Jurkat, Clone E6-1 (cell line): ENCODE measurements around the gene SIN3A. TPM values are rescaled to one million over a fixed set of nuclear protein-coding genes. Genes with fewer than 3 reads are reported as not detected.
"Not testable (repeated sequence)": the region's sequence is repeated elsewhere in the genome, so short reads cannot be mapped to it uniquely, and the experiment has no call there.

Source experiments
- DNase-seq: peaks from one replicate; pipeline ENCODE4 v3.0.0-alpha.2; 2011; ENCODE audit warnings: low read depth, low spot score
- H3K4me3 ChIP-seq: 2 replicates; pipeline ENCODE4 v1.5.1; 2011; ENCODE audit warnings: mild to moderate bottlenecking, low read length, control low read depth, moderate library complexity
- polyA plus RNA-seq: library from polyadenylated mRNA; unstranded; fragments of >200 nt; gene quantifications from one replicate; pipeline ENCODE4 v1.2.1, GENCODE V29; 2012; ENCODE audit warnings: missing spikeins; ENCODE audit not compliant: insufficient read length, insufficient read depth

SIN3A gene
- polyA plus RNA-seq, result 52.0 TPM

GRCh38 chr15:75451674-75452363 lies at the start of gene SIN3A:
SIN3A (minus strand) TSS chr15:75451690; CDS start chr15:75430375, 21,315 bp downstream.
- DNase-seq, result peak; percentile 100
- peak within 1 kb of the TSS; percentile 99 for H3K4me3 ChIP-seq

DNA sequence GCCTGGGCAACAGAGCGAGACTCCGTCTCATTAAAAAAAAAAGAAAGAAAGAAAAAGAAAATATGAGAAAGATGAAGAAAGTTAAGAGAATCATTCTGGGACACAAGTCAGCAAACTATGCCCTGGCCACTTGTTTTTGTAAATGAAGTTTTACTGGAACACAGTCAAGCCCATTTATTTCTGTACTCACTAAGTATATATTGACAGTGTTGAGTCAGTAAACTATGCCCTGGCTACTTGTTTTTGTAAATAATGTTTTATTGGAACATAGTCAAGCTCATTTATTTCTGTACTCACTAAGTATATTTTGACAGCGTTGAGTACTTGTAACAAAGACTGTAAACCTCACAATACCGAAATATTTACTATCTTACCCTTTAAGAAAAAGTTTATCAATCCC lies 42.2 kb upstream of the SIN3A start:
- DNase-seq, result no peak
- H3K4me3 ChIP-seq, result no peak overlapping the region

DNA sequence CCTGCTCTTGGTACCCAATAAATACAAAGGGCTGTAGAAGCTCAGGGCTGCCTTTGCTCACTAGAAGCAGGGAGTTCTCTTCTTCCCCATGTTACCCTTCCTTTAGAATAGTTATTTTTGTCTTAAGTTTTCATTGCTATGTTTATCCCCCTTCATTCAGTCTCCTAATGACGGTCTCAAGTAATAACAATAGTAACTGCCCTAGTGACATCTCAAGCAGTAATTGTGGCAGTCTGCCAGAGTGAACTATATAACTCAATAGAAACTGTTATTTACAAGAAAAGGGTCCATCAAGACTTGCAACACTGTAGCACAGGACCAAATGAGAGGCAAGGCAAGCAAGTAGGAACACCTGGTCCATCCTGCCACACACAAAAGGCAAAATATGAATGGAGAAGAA lies 32.5 kb upstream of the SIN3A start:
- DNase-seq, result no peak
- H3K4me3 ChIP-seq, result no peak overlapping the region

DNA sequence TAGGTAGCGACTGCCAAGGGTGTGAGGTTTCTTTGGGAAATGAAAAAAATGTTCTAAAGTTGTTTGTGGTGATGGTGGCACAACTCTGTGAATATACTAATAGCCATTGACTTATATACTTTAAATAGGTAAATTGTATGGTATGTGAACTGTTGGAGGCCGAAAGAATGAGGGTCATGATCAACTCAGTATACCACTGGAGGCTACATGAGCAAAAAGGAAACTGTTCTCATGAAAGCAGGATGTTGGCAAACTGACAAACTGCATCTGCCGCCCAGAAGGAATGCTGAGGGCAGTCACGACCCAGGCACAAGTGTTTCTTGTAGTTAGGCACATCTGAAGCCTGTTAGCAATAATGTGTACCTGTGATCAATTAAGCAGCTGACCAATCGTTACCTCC lies 32.1 kb upstream of the SIN3A start:
- not testable (repeated sequence) for DNase-seq, H3K4me3 ChIP-seq

GRCh38 chr15:75483106-75483505 lies 31.6 kb upstream of the SIN3A start:
- DNase-seq, result no peak
- H3K4me3 ChIP-seq, result no peak overlapping the region

DNA sequence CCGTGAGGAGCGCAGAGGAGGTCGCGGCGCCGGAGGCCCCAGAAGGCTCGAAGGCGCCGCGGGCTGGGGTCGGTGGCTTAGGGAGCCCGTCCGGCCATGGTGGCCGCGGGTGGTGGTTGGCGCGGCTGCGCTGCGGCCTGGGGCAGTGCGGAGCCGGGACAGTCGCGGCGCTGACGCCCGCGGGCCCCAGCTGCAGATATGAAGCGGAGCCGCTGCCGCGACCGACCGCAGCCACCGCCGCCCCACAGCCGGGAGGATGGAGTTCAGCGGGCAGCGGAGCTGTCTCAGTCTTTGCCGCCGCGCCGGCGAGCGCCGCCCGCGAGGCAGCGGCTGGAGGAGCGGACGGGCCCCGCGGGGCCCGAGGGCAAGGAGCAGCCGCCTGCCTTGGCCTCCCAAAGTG lies 29.0 kb upstream of the SIN3A start:
- not testable (repeated sequence) for H3K4me3 ChIP-seq, DNase-seq

GRCh38 chr15:75479670-75480069 lies 28.2 kb upstream of the SIN3A start:
- no peak overlapping the region for H3K4me3 ChIP-seq
- no peak for DNase-seq

GRCh38 chr15:75477094-75477493 lies 25.6 kb upstream of the SIN3A start:
- H3K4me3 ChIP-seq, DNase-seq: not testable (repeated sequence)

- no peak for DNase-seq
- H3K4me3 ChIP-seq, result no peak overlapping the region
These were observed 17.6 kb upstream of the SIN3A start for GRCh38 chr15:75468913-75469598.

GRCh38 chr15:75460646-75461045 lies 9.2 kb upstream of the SIN3A start:
- H3K4me3 ChIP-seq, result no peak overlapping the region
- DNase-seq, result no peak

GRCh38 chr15:75459581-75459980 lies 8.1 kb upstream of the SIN3A start:
- no peak for DNase-seq

GRCh38 chr15:75456710-75457109 lies 5.2 kb upstream of the SIN3A start:
- no peak for DNase-seq
- no peak overlapping the region for H3K4me3 ChIP-seq

More at GRCh38 chr15:75459581-75459980, 8.1 kb upstream of the SIN3A start:
- H3K4me3 ChIP-seq, result no peak overlapping the region

- peak; percentile 41 for DNase-seq
- peak overlapping the region; percentile 89 for H3K4me3 ChIP-seq
These were observed 4.6 kb upstream of the SIN3A start for GRCh38 chr15:75455982-75456531.

DNA sequence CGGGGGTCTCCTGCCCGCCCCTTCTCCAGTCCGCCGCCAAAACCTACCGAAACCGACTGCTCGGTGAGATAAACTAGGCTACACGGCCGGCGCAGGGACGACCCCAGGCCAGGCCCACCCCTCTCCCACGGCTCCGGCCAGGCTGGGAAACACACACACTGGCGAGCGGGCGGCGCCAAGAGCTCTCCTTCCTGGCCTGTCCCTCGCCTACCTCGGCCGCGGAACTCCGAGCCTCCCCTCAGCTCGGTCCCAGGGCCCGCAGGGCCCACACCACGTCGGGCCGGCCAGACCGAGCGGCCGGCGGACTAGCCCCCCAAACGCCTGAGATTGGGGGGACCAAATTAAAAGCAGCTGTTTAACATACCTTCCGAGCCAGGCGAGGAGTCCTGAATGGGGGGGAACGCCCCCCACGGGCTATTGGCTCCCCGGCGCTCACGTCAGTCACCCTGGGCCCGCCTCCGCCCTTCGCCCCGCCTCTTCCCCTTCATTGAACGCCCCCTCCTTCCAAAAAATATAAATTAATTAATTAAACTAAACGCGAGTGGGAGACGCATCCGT lies 4.0 kb upstream of the SIN3A start:
- H3K4me3 ChIP-seq, result peak overlapping the region; percentile 89
- peak; percentile 67 for DNase-seq

- H3K4me3 ChIP-seq, result peak overlapping the region; percentile 89
- peak; percentile 55 for DNase-seq
These were observed 3.2 kb upstream of the SIN3A start for GRCh38 chr15:75454471-75455378.

DNA sequence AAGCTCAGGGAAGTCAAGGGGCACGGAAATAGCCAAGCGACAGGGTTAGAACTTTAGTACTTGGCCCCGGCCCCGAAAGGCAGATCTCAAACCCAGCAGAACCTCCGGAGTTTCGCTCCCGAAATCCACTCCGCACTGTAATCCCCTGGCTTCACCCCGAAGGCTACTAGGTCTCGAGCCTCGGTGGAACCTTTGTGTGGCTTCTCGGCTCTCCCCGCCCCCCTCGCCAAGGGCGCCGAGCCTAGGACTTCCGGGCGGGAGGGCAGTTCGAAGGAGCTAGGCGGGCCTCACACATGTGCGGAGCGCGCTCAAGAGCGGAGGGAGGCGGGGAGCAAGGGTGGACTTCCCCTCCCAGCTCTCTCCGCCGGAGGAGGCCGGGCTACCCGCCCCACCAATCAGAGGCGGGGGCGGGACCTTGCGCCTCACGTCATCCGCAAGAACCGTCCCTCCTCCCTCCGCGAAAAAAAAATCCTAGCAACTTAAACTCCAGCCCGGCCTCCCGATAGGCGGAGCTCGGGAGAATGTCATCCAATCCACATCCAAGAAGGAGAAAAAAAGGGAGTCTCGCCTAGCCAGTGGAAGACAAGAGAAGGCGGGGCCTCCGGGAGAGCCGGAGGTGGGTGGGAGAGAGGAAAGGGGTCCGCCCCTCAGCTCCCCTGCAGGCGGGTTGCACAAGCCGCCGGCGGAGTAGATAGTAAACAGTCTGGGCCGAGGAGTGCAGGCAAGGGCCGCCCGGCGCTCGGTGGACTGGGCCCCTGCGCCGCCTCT lies 2.4 kb upstream of the SIN3A start:
- peak; percentile 100 for DNase-seq
- peak overlapping the region; percentile 99 for H3K4me3 ChIP-seq

GRCh38 chr15:75452865-75453702 lies 1.6 kb upstream of the SIN3A start:
- peak; percentile 58 for DNase-seq
- peak overlapping the region; percentile 99 for H3K4me3 ChIP-seq
